GM23248 (cell line): Measurements from ENCODE around the gene CDC14A. TPM values are rescaled to one million over a fixed set of nuclear protein-coding genes. Genes with fewer than 3 reads are reported as not detected.

Source experiments
- DNase-seq: peaks from one replicate; pipeline ENCODE4 v3.0.0-alpha.2; 2015
- H2AFZ ChIP-seq: fragments of 200-600 bp; sonication (generic); 2 replicates; pipeline ENCODE4 v1.6.1; 2016; ENCODE audit warnings: antibody characterized with exemption
- H3F3A ChIP-seq: fragments of 200-600 bp; sonication (generic); 2 replicates; pipeline ENCODE4 v1.6.1; 2016; ENCODE audit warnings: mild to moderate bottlenecking, antibody characterized with exemption, mixed run types; ENCODE audit not compliant: insufficient read depth
- H3K27ac ChIP-seq: fragments of 200-600 bp; sonication (generic); 2 replicates; pipeline ENCODE4 v1.5.1; 2016; ENCODE audit warnings: mild to moderate bottlenecking
- H3K27me3 ChIP-seq: fragments of 200-600 bp; sonication (generic); replicated peaks from 2 replicates; pipeline ENCODE4 v1.6.1; 2016; ENCODE audit warnings: mild to moderate bottlenecking; ENCODE audit not compliant: insufficient read depth
- H3K36me3 ChIP-seq: fragments of 200-600 bp; sonication (generic); 2 replicates; pipeline ENCODE4 v1.6.1; 2016; ENCODE audit warnings: low read depth, mild to moderate bottlenecking
- H3K4me1 ChIP-seq: fragments of 200-600 bp; sonication (generic); 2 replicates; pipeline ENCODE4 v1.6.1; 2016; ENCODE audit warnings: mild to moderate bottlenecking; ENCODE audit not compliant: insufficient read depth
- H3K4me2 ChIP-seq: fragments of 200-600 bp; sonication (generic); one replicate; pipeline ENCODE4 v1.6.1; 2016; ENCODE audit warnings: mild to moderate bottlenecking; ENCODE audit not compliant: unreplicated experiment
- H3K4me3 ChIP-seq: fragments of 200-600 bp; sonication (generic); 2 replicates; pipeline ENCODE4 v1.5.1; 2016; ENCODE audit warnings: mild to moderate bottlenecking
- H3K79me2 ChIP-seq: fragments of 200-600 bp; sonication (generic); 2 replicates; pipeline ENCODE4 v1.6.1; 2016; ENCODE audit warnings: mild to moderate bottlenecking; ENCODE audit not compliant: insufficient read depth
- H3K9ac ChIP-seq: fragments of 200-600 bp; sonication (generic); 2 replicates; pipeline ENCODE4 v1.6.1; 2016; ENCODE audit warnings: mild to moderate bottlenecking
- H3K9me2 ChIP-seq: fragments of 200-600 bp; sonication (generic); 2 replicates; pipeline ENCODE4 v1.6.1; 2016; ENCODE audit warnings: mixed run types, mild to moderate bottlenecking, moderate library complexity; ENCODE audit not compliant: insufficient read depth
- H3K9me3 ChIP-seq: fragments of 200-600 bp; sonication (generic); one replicate; pipeline ENCODE4 v1.6.1; 2017; ENCODE audit warnings: low read depth
- H4K20me1 ChIP-seq: fragments of 200-600 bp; sonication (generic); 2 replicates; pipeline ENCODE4 v1.6.0; 2016; ENCODE audit not compliant: insufficient read depth
- EZH2 ChIP-seq: fragments of 200-600 bp; sonication (generic); IDR thresholded peaks from 2 replicates; pipeline ENCODE4 v1.6.1; 2018; ENCODE audit warnings: antibody characterized with exemption, mild to moderate bottlenecking; ENCODE audit not compliant: insufficient read depth, poor library complexity, severe bottlenecking
- EZH2phosphoT487 ChIP-seq: fragments of 200-600 bp; sonication (generic); IDR thresholded peaks from 2 replicates; pipeline ENCODE4 v1.6.1; 2018; ENCODE audit warnings: antibody characterized with exemption, moderate library complexity, mild to moderate bottlenecking, low read depth; ENCODE audit not compliant: insufficient read depth
- WGBS, 2 experiments: methylation state at CpG; one replicate each; pipeline ENCODE4 v1.1.6; 2015 to 2017; ENCODE audit warnings: low lambda C conversion rate in 2 of 2, low coverage in 1 of 2; ENCODE audit errors: missing lambda C conversion rate in 2 of 2; 5-methylcytosine and 5-hydroxymethylcytosine counted together
- in situ Hi-C: fragments of 300-500 bp; cut with MboI; formaldehyde crosslinking; loops from 2 replicates; pipeline ENCODE4 v1.15.0; 2020
- polyA plus RNA-seq: library from polyadenylated mRNA; unstranded; fragments of >200 nt; fragmentation: Nextera tagmentation; extraction: Ambion mirVana; gene quantifications from 2 replicates; pipeline ENCODE4 v1.2.1, GENCODE V29; 2016
- total RNA-seq: library from RNA; depleted of rRNA; stranded (reverse); fragments of >200 nt; shearing (Covaris generic); gene quantifications from 2 replicates; pipeline ENCODE4 v1.2.3, GENCODE V29; 2014

The CDC14A gene
- total and polyA plus RNA-seq, 2 experiments from 2014 or later, result 1.5 to 1.8 TPM

DNA sequence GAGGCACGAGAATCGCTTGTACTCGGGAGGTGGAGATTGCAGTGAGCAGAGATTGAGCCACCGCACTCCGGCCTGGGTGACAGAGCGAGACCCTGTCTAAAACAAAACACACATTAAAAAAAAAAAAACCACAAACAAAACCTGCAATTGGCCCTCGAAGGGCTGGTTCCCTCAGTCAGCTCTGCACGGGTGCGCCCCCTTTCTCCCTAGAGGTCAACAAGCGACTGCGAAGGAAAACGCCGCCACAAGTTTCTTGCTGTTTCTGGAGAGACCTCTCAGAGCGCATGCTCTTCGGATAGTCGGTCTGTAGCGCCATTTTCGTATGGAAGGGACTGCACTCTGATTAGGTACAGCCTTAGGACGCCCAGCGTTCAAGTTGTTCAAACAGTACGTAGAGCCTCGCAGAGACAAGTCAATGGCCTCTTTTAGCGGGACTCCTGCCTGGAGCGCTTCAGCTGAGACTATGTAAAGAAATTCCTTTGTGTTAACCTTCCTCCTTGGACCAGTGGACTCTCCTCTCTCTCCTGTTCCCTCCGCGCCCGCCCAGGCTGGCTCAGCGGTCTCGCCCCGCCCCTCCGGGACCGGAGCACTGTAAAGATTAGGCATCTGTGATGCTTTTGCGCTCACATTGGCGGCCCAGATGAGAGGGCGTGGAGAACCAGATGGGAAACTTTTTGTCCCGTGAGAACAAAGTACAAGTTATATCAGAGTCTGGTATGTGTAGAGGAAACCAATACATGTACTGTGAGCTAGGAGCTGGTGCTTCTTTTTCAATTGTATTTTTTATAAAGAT, 1.0 kb upstream of the CDC14A start:
- H4K20me1 ChIP-seq, result no peaks in the 10 kb centered on the region
- 9 to 12% methylated on average over 34 to 36 of the region's 36 CpGs for WGBS, 2 experiments
- H3K79me2 ChIP-seq, result no peaks in the 10 kb centered on the region
- peak overlapping the region; percentile 96 for H3K4me2 ChIP-seq
- no peaks in the 10 kb centered on the region for H3K36me3 ChIP-seq
- peak overlapping the region; percentile 79 for H3K9ac ChIP-seq
- peak; percentile 95 for DNase-seq
- in situ Hi-C loops, result no loop called here
- H3K9me3 ChIP-seq, result no peaks in the 10 kb centered on the region
- H3K4me1 ChIP-seq, result peaks cover 9% of the 10 kb centered on the region
- H3K27ac ChIP-seq, result peak overlapping the region; percentile 79
- H3K4me3 ChIP-seq, result peak overlapping the region; percentile 92
- H3K9me2 ChIP-seq, result no peaks in the 10 kb centered on the region
- H2AFZ ChIP-seq, result peak overlapping the region; percentile 99
- H3F3A ChIP-seq, result peaks cover 16% of the 10 kb centered on the region; the same call in 1 of the 2 replicates
- TF ChIP-seq EZH2 (no peak), EZH2phosphoT487 (no peak)
- no peaks in the 10 kb centered on the region for H3K27me3 ChIP-seq

DNA sequence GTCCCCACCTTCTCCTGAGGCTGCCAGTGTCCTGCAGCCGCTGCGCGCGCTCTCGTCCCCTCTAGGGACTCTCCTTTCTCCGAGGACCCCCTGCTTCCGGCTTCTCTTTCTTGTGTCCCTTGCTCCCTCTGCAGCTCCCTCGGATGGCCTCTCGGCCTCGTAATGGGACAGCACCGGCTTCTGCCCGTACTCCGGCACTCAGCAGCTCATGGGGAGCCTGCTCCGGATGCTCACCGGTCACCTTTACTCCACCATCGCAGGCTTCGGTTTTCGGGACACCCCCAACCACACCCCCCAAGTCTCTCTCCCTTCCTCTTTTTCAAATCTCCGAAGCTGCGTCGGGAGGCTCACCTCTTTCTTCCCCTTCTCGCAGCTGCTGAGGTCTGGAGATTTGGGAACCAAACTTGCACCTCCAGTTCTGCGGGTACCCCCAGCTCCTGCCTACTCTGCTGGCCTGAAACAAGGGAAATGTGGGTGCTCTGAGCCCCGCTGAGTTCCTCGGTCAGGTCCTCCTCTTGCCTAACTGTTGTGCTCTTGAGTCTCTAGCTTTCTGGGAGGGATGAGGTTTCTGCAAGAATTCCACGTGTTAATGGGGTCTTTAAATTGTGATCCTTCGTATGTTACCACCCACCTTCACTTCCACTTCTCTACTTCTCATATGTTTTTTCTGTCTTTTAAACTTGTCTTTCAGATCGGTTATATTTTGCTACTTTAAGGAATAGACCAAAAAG, 930 bp downstream of the CDC14A start:
- in situ Hi-C loops, result no loop called here
- Histone ChIP-seq H3K9me2 (no peaks in the 10 kb centered on the region), H2AFZ (peak overlapping the region; percentile 99), H3K9ac (peak overlapping the region; percentile 79), H3K9me3 (no peaks in the 10 kb centered on the region), H3K27me3 (no peaks in the 10 kb centered on the region), H3K27ac (no peak overlapping the region), H3K36me3 (no peaks in the 10 kb centered on the region), H3F3A (peaks cover 16% of the 10 kb centered on the region; the same call in 1 of the 2 replicates), H3K4me2 (peak overlapping the region; percentile 96), H3K4me1 (peaks cover 9% of the 10 kb centered on the region), H3K4me3 (peak overlapping the region; percentile 92), H4K20me1 (no peaks in the 10 kb centered on the region), H3K79me2 (no peaks in the 10 kb centered on the region)
- TF ChIP-seq EZH2 (no peak), EZH2phosphoT487 (no peak)
- DNase-seq, result peak; percentile 52
- WGBS, 2 experiments, result 1 to 3% methylated on average over 26 to 28 of the region's 28 CpGs

- Histone ChIP-seq H3K4me1 (peaks cover 9% of the 10 kb centered on the region), H3K9me2 (no peaks in the 10 kb centered on the region), H3K9ac (no peak overlapping the region), H3K4me2 (peak overlapping the region; percentile 96), H3K4me3 (peak overlapping the region; percentile 92), H2AFZ (peak overlapping the region; percentile 99; the same call in 1 of the 2 replicates), H3K79me2 (no peaks in the 10 kb centered on the region), H3K27me3 (no peaks in the 10 kb centered on the region), H3K27ac (no peak overlapping the region), H3K9me3 (no peaks in the 10 kb centered on the region), H4K20me1 (no peaks in the 10 kb centered on the region), H3F3A (peaks cover 16% of the 10 kb centered on the region; the same call in 1 of the 2 replicates), H3K36me3 (no peaks in the 10 kb centered on the region)
- 80 to 94% methylated on average over 1 of the region's 1 CpG for WGBS, 2 experiments
- in situ Hi-C loops, result no loop called here
- TF ChIP-seq EZH2, result no peak
- peak; percentile 68 for DNase-seq
Measured at GRCh38 chr1:100353988-100354387, 1.7 kb downstream of the CDC14A start.

- H3K4me2 ChIP-seq, result no peak overlapping the region
Measured at GRCh38 chr1:100354971-100355394, 2.7 kb downstream of the CDC14A start.

More at GRCh38 chr1:100354971-100355394, 2.7 kb downstream of the CDC14A start:
- Histone ChIP-seq H3K9me3 (no peaks in the 10 kb centered on the region), H3K27ac (no peak overlapping the region), H3F3A (peaks cover 16% of the 10 kb centered on the region; the same call in 1 of the 2 replicates), H3K27me3 (no peaks in the 10 kb centered on the region), H2AFZ (no peak overlapping the region), H3K9ac (no peak overlapping the region), H3K4me1 (peaks cover 9% of the 10 kb centered on the region), H3K79me2 (no peaks in the 10 kb centered on the region), H3K4me3 (no peak overlapping the region), H3K9me2 (no peaks in the 10 kb centered on the region), H4K20me1 (no peaks in the 10 kb centered on the region), H3K36me3 (no peaks in the 10 kb centered on the region)
- in situ Hi-C loops, result no loop called here
- no peak for TF ChIP-seq EZH2phosphoT487
- 90 to 100% methylated on average over 2 of the region's 2 CpGs for WGBS, 2 experiments
- DNase-seq, result no peak
